HG03378 (cell line): ENCODE measurements around the gene DOK3.

Experiments used
- ATAC-seq: cut with Tn5 transposase; IDR thresholded peaks from one replicate; pipeline ENCODE4 v1.9.1; 2021; ENCODE audit warnings: mild to moderate bottlenecking, moderate library complexity; ENCODE audit not compliant: unreplicated experiment

Gene DOK3

GRCh38 chr5:177469750-177470525, 39.7 kb downstream of the DOK3 start:
- no peak for ATAC-seq

DNA sequence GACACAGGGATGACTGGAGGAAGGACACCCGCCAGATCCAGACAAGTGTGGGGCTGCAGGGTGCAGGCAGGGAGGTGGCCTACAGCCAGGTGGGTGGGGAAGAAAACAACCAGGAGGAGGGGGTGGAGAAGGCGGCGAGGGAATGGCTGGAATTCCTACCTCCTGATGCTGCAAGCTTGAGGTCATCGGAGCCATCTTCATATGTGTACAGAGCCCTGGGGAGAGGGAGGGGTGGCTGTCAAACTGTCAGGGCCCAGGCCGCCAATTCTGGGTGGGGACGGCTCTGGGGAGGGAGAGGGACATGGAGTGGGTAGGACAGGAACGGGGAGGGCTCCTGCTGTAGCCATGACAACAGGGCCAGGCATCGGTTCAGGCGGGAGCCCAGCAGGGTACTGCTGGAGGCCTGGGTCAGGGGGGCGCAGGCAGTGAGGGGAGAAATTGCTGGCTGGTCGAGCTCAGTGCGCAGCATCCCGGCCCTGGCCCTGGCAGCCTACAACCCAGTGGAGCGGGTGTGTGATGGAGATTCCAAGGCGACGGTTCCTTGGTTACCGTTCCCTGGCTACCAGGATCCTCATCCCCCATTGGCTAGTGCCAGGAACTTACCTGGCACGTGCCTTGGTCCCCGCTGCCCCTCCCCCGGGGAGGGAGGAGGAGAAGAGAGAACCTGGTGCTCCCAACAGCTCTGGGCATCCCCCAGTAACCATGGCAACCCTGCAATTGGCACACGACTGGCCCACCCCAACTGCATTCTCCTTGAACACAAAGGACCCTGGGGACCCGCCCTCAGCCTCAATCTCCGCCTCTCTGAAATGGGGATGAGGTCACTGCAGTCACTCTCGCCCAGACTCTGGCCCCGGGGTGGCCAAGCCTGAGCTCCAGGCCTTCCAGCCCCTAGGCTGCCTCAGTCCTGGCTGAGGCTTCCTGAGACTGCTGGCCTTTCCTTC, 40.7 kb downstream of the DOK3 start:
- no peak for ATAC-seq

DNA sequence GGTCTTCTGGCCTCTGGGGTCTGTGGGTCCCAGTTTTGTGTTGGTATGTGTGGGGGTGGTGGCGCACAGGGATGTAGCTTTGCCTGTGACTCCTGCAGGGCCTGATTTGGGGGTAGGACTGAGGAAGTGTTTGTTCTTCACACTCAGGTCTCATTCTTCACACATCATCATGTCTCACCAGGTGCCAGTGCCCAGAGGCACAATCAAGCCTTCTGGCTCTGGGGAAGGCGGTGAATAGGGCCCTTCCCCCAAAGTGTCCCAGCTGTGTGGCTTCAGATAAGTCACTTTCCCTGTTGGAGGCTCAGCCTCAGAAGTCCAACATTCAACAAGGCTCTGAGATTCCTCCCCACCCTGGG, 41.3 kb downstream of the DOK3 start:
- ATAC-seq, result no peak

GRCh38 chr5:177467436-177467835, 42.2 kb downstream of the DOK3 start:
- ATAC-seq, result no peak

GRCh38 chr5:177466861-177467260, 42.8 kb downstream of the DOK3 start:
- no peak for ATAC-seq

DNA sequence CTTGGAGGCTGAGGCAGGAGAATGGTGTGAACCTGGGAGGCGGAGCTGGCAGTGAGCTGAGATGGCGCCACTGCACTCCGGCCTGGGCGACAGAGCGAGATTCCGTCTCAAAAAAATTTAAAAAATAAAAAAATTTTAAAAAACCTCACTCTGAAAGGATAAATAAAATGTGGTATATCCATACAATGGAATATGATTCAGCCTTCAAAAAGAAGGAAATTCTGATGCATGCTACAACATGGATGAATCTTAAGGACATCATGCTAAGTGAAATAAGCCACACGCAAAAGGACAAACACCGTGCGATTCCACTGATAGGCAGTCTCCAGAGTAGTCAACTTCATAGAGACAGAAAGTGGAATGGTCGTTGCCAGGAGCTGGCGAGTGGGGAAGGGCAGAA, 44.6 kb downstream of the DOK3 start:
- no peak for ATAC-seq

GRCh38 chr5:177462021-177462670, 47.5 kb downstream of the DOK3 start:
- no peak for ATAC-seq

GRCh38 chr5:177459819-177460628, 49.6 kb downstream of the DOK3 start:
- no peak for ATAC-seq

GRCh38 chr5:177459357-177459756, 50.3 kb downstream of the DOK3 start:
- no peak for ATAC-seq

DNA sequence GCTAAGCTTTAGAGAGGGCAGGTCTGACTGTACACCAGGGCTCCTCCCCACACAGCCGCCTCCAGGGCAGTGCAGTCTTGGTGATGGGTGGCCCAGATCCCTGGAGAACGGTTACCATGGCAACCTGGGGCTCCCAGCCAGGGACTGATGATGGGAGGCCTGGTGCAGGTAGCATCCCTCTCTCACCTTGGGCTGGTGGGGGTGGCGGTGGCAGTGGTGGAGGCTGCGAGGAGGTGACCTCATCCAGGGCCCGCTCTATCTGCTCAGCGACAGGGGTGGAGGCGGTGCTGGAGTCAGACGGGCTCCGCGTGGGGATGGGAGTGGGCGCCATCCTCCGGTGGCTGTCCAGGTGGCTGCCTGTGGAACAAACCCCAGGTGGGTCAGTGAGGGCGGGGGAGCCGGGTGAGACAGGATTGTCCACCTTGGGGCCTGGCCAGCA, 50.7 kb downstream of the DOK3 start:
- ATAC-seq, result no peak

DNA sequence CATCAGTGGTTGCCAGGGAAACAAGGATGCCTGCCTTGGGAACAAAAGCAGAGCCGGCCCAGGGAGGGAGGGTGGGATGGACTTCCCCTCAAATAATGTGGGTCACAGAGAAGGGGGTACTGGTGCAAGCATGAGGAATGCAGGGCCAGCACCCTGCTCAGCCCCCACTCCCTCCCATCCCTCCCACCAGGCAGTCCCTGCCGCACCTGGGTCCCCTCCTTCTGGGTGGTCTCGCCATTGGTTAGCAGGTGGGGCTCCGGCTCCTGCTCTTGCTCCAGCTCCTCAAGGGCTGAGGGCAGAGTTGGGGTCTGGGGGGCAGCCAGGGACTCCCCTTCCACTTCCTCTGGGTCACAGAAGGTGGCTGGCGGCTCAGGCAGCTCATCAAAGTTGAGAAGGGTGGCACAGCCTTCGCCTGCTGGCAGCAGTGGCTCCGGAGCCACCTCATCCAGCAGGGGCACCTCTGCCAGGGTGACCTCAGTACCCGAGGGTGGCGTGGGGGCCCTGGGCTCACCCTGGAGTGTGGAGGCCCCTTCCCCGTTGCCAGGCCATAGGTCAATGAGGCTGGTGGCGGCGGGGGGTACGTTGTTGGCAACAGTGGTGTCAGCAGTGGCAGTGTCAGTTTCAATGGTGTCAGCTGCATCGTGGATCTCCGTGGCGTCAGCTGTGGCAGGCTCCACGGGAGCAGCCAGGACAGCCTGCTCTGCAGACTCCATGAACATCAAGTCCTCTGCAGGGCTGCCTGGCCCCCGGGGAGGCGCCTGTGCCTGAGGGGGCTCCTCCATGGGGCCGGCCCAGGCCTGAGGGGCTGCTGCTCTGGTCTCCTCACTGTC, 51.6 kb downstream of the DOK3 start:
- no peak for ATAC-seq

- ATAC-seq, result peak; percentile 47
These were observed 52.4 kb downstream of the DOK3 start for GRCh38 chr5:177456976-177457851.

GRCh38 chr5:177456591-177456964, 53.0 kb downstream of the DOK3 start:
- ATAC-seq, result no peak

GRCh38 chr5:177455661-177456590, 53.7 kb downstream of the DOK3 start:
- peak; percentile 21 for ATAC-seq

- peak; percentile 38 for ATAC-seq
These were observed 54.5 kb downstream of the DOK3 start for GRCh38 chr5:177455036-177455660.

GRCh38 chr5:177454397-177455035, 55.1 kb downstream of the DOK3 start:
- ATAC-seq, result peak; percentile 34
